DOHH2 (cell line): Measurements from ENCODE around the gene NT5DC1.

Experiments used
- CTCF ChIP-seq: fragments of 200-600 bp; sonication (generic); IDR thresholded peaks from one replicate; pipeline ENCODE4 v1.5.1; 2014; ENCODE audit warnings: antibody characterized with exemption, mild to moderate bottlenecking, low read depth, low read length; ENCODE audit not compliant: poor library complexity, severe bottlenecking
- EZH2phosphoT487 ChIP-seq: fragments of 200-600 bp; sonication (generic); IDR thresholded peaks from 2 replicates; pipeline ENCODE4 v1.6.1; 2017; ENCODE audit warnings: borderline replicate concordance, mild to moderate bottlenecking, antibody characterized with exemption, low read length, moderate library complexity, mixed read lengths

GRCh38 chr6:116292553-116292952 is 191.9 kb downstream of the NT5DC1 start:
- TF ChIP-seq CTCF = no peak
- TF ChIP-seq EZH2phosphoT487 = no peak
